Adipose tissue (tissue), 3 donors: Measurements from ENCODE around the gene TRIM10. TPM values are rescaled to one million over a fixed set of nuclear protein-coding genes. Genes with fewer than 3 reads are reported as not detected.

Source experiments
- H3K27ac ChIP-seq: one replicate; pipeline ENCODE4 v1.5.1; 2013; ENCODE audit warnings: low read depth, low read length
- WGBS, 3 donors: extraction: QIAGEN DNeasy Blood & Tissue Kit; methylation state at CpG; one replicate each; pipeline ENCODE4 v1.1.7; 2013; 5-methylcytosine and 5-hydroxymethylcytosine counted together
- polyA plus RNA-seq, 3 donors: library from polyadenylated mRNA; stranded (reverse); fragments of 200-250 nt; gene quantifications; one replicate each; pipeline ENCODE4 v1.2.3, GENCODE V29; 2013
- donor health status: healthy with polysubstance abuse.
- donor health status: Bipolar disorder and iron deficiency.
- donor health status: healthy.

The TRIM10 gene
- polyA plus RNA-seq, 3 donors, result not detected

- H3K27ac ChIP-seq, result no peak overlapping the region
- 40 to 47% (median 46%) methylated on average over 27 of the region's 27 CpGs for WGBS, 3 donors
Observed at GRCh38 chr6:30111266-30111856, 49.6 kb downstream of the TRIM10 start.

- 81 to 86% (median 82%) methylated on average over 2 of the region's 2 CpGs for WGBS, 3 donors
- H3K27ac ChIP-seq, result no peak overlapping the region
Observed at GRCh38 chr6:30104661-30105060, 56.4 kb downstream of the TRIM10 start.

GRCh38 chr6:30103872-30104179, 57.2 kb downstream of the TRIM10 start:
- WGBS, 3 donors, result 38 to 57% (median 45%) methylated on average over 3 of the region's 3 CpGs
- no peak overlapping the region for H3K27ac ChIP-seq

GRCh38 chr6:30102970-30103871, 57.8 kb downstream of the TRIM10 start:
- 3 to 4% (median 4%) methylated on average over 34 to 36 of the region's 36 CpGs for WGBS, 3 donors

GRCh38 chr6:30102414-30102969, 58.5 kb downstream of the TRIM10 start:
- WGBS, 3 donors, result 25 to 40% (median 33%) methylated on average over 15 of the region's 15 CpGs
- no peak overlapping the region for H3K27ac ChIP-seq

More at GRCh38 chr6:30102970-30103871, 57.8 kb downstream of the TRIM10 start:
- no peak overlapping the region for H3K27ac ChIP-seq

Other genes starting within 250 kb of the TRIM10 start
- 100 to 1,000 TPM; 247 to 458 (median 264) TPM for gene HLA-A, start 218.7 kb downstream of the TRIM10 start, polyA plus RNA-seq
- gene POLR1H, start 99.9 kb downstream of the TRIM10 start, polyA plus RNA-seq, result 10 to 100 TPM; 33.2 to 39.4 (median 33.5) TPM
- 10 to 100 TPM; 34.0 to 58.8 (median 46.7) TPM for gene PPP1R11, start 94.0 kb downstream of the TRIM10 start, polyA plus RNA-seq
- gene RNF39, start 85.4 kb downstream of the TRIM10 start, polyA plus RNA-seq, result 1 to 10 TPM in 1 of 3 donors, under 1 TPM in 1, not detected in 1; 0.12 to 1.0 TPM
- gene TRIM31, start 48.1 kb downstream of the TRIM10 start, polyA plus RNA-seq, result 1 to 10 TPM in 1 of 3 donors, under 1 TPM in 1, not detected in 1; 0.21 to 1.2 TPM
- not detected for gene TRIM40, start 25.1 kb downstream of the TRIM10 start, polyA plus RNA-seq
- not detected for gene TRIM15, start 2.3 kb upstream of the TRIM10 start, polyA plus RNA-seq
- gene TRIM26, start 52.2 kb upstream of the TRIM10 start, polyA plus RNA-seq, result 10 to 100 TPM; 12.9 to 30.8 (median 22.6) TPM
- gene TRIM39, start 165.7 kb upstream of the TRIM10 start, polyA plus RNA-seq, result 1 to 10 TPM; 7.2 to 9.6 (median 9.5) TPM
- 10 to 100 TPM; 64.3 to 86.6 (median 72.7) TPM for gene RPP21, start 183.9 kb upstream of the TRIM10 start, polyA plus RNA-seq